ENCODE data around the gene DPY19L1.
"Not testable (repeated sequence)": the region's sequence is repeated elsewhere in the genome, so short reads cannot be mapped to it uniquely, and the experiment has no call there.

Gene DPY19L1

GRCh38 chr7:34906266-34906850 is 130.9 kb downstream of the DPY19L1 start:
- not testable (repeated sequence) for H3K36me3 ChIP-seq (ENCODE audit: control insufficient read depth in 1 of 2, insufficient read depth in 2 of 2, low read depth in 1 of 2, low read length in 2 of 2); DNase-seq; H3K79me1 ChIP-seq (replicated peaks; ENCODE audit: low read length, poor library complexity, severe bottlenecking); H2BK12ac ChIP-seq (ENCODE audit: low read length in 2 of 2); H2BK15ac ChIP-seq (ENCODE audit: low read depth, poor library complexity, severe bottlenecking); H3K4me2 ChIP-seq (ENCODE audit: low read length, poor library complexity, severe bottlenecking); H4K8ac ChIP-seq (ENCODE audit: low read length); H2AK5ac ChIP-seq (ENCODE audit: low read length, severe bottlenecking); H3K4me1 ChIP-seq (ENCODE audit: control insufficient read depth, insufficient read depth, low read depth, low read length); H3K4me3 ChIP-seq (ENCODE audit: insufficient read depth in 1 of 2, low read depth in 1 of 2, low read length in 2 of 2); H3K9ac ChIP-seq (ENCODE audit: low read length); H3K4ac ChIP-seq (ENCODE audit: low read depth in 1 of 2, low read length in 2 of 2); H2BK120ac ChIP-seq (ENCODE audit: low read depth, low read length); H3K9me3 ChIP-seq (ENCODE audit: control insufficient read depth, low read length); H3K18ac ChIP-seq (ENCODE audit: low read depth in 1 of 2, low read length in 2 of 2); H3K27ac ChIP-seq (ENCODE audit: low read length, poor library complexity, severe bottlenecking); H2BK5ac ChIP-seq (ENCODE audit: low read depth, low read length, poor library complexity, severe bottlenecking); H4K91ac ChIP-seq (ENCODE audit: low read length); H2AFZ ChIP-seq (ENCODE audit: low read depth, low read length); H3K14ac ChIP-seq (ENCODE audit: low read length in 2 of 2); H3K23ac ChIP-seq (ENCODE audit: low read length in 2 of 2); H3K27me3 ChIP-seq (ENCODE audit: control insufficient read depth in 1 of 2, insufficient read depth in 1 of 2, low read length in 2 of 2)
- whole genome bisulfite sequencing = 44% methylated on average over 29 of the region's 30 CpGs

GRCh38 chr7:34904987-34905386 is 132.3 kb downstream of the DPY19L1 start:
- Histone ChIP-seq H4K91ac (ENCODE audit: low read length) (no peak overlapping the region), H3K9ac (ENCODE audit: low read length) (no peak overlapping the region), H3K4me3 (ENCODE audit: insufficient read depth in 1 of 2, low read depth in 1 of 2, low read length in 2 of 2) (no peak overlapping the region), H3K18ac (ENCODE audit: low read depth in 1 of 2, low read length in 2 of 2) (peak overlapping the region in 1 of 2 experiments; percentile 48), H3K14ac (ENCODE audit: low read length in 2 of 2) (no peak overlapping the region), H3K23ac (ENCODE audit: low read length in 2 of 2) (no peak overlapping the region), H4K8ac (ENCODE audit: low read length) (no peak overlapping the region), H3K4me2 (ENCODE audit: low read length, poor library complexity, severe bottlenecking) (no peak overlapping the region), H3K27me3 (ENCODE audit: control insufficient read depth in 1 of 2, insufficient read depth in 1 of 2, low read length in 2 of 2) (peaks cover 0 to 8% of the 10 kb centered on the region in 2 experiments), H2AFZ (ENCODE audit: low read depth, low read length) (no peak overlapping the region), H2AK5ac (ENCODE audit: low read length, severe bottlenecking) (no peak overlapping the region), H2BK120ac (ENCODE audit: low read depth, low read length) (no peak overlapping the region), H3K79me1 (replicated peaks; ENCODE audit: low read length, poor library complexity, severe bottlenecking) (no peaks in the 10 kb centered on the region), H2BK12ac (ENCODE audit: low read length in 2 of 2) (no peak overlapping the region), H2BK5ac (ENCODE audit: low read depth, low read length, poor library complexity, severe bottlenecking) (no peak overlapping the region), H3K4me1 (ENCODE audit: control insufficient read depth, insufficient read depth, low read depth, low read length) (no peaks in the 10 kb centered on the region), H2BK15ac (ENCODE audit: low read depth, poor library complexity, severe bottlenecking) (no peak overlapping the region), H3K9me3 (ENCODE audit: control insufficient read depth, low read length) (peaks cover 4% of the 10 kb centered on the region), H3K36me3 (ENCODE audit: control insufficient read depth in 1 of 2, insufficient read depth in 2 of 2, low read depth in 1 of 2, low read length in 2 of 2) (no peaks in the 10 kb centered on the region), H3K4ac (ENCODE audit: low read depth in 1 of 2, low read length in 2 of 2) (no peak overlapping the region), H3K27ac (ENCODE audit: low read length, poor library complexity, severe bottlenecking) (no peak overlapping the region)
- WGBS = 87% methylated on average over 3 of the region's 4 CpGs
- DNase-seq = no peak

GRCh38 chr7:34903921-34904320 is 133.4 kb downstream of the DPY19L1 start:
- DNase-seq; H3K79me1 ChIP-seq (replicated peaks; ENCODE audit: low read length, poor library complexity, severe bottlenecking); H3K4me1 ChIP-seq (ENCODE audit: control insufficient read depth, insufficient read depth, low read depth, low read length); H4K8ac ChIP-seq (ENCODE audit: low read length); H3K4me3 ChIP-seq (ENCODE audit: insufficient read depth in 1 of 2, low read depth in 1 of 2, low read length in 2 of 2); H3K23ac ChIP-seq (ENCODE audit: low read length in 2 of 2); H3K18ac ChIP-seq (ENCODE audit: low read depth in 1 of 2, low read length in 2 of 2); H3K14ac ChIP-seq (ENCODE audit: low read length in 2 of 2); H4K91ac ChIP-seq (ENCODE audit: low read length); H2AFZ ChIP-seq (ENCODE audit: low read depth, low read length); H3K36me3 ChIP-seq (ENCODE audit: control insufficient read depth in 1 of 2, insufficient read depth in 2 of 2, low read depth in 1 of 2, low read length in 2 of 2); H2BK5ac ChIP-seq (ENCODE audit: low read depth, low read length, poor library complexity, severe bottlenecking); H3K27ac ChIP-seq (ENCODE audit: low read length, poor library complexity, severe bottlenecking); H3K9me3 ChIP-seq (ENCODE audit: control insufficient read depth, low read length); H2BK120ac ChIP-seq (ENCODE audit: low read depth, low read length); H3K4me2 ChIP-seq (ENCODE audit: low read length, poor library complexity, severe bottlenecking); H3K4ac ChIP-seq (ENCODE audit: low read depth in 1 of 2, low read length in 2 of 2); H3K9ac ChIP-seq (ENCODE audit: low read length); H2BK15ac ChIP-seq (ENCODE audit: low read depth, poor library complexity, severe bottlenecking); H2AK5ac ChIP-seq (ENCODE audit: low read length, severe bottlenecking); H2BK12ac ChIP-seq (ENCODE audit: low read length in 2 of 2): not testable (repeated sequence)
- H3K27me3 ChIP-seq (ENCODE audit: control insufficient read depth in 1 of 2, insufficient read depth in 1 of 2, low read length in 2 of 2) = peaks cover 0 to 12% of the 10 kb centered on the region in 2 experiments
- WGBS = no CpG with 5 or more reads among the region's 2 CpGs

GRCh38 chr7:34902182-34902581 is 135.1 kb downstream of the DPY19L1 start:
- Histone ChIP-seq H3K79me1 (replicated peaks; ENCODE audit: low read length, poor library complexity, severe bottlenecking) (no peaks in the 10 kb centered on the region), H3K4me3 (ENCODE audit: insufficient read depth in 1 of 2, low read depth in 1 of 2, low read length in 2 of 2) (no peak overlapping the region), H3K18ac (ENCODE audit: low read depth in 1 of 2, low read length in 2 of 2) (no peak overlapping the region), H2BK15ac (ENCODE audit: low read depth, poor library complexity, severe bottlenecking) (no peak overlapping the region), H3K27me3 (ENCODE audit: control insufficient read depth in 1 of 2, insufficient read depth in 1 of 2, low read length in 2 of 2) (peaks cover 0 to 21% of the 10 kb centered on the region in 2 experiments), H2BK5ac (ENCODE audit: low read depth, low read length, poor library complexity, severe bottlenecking) (no peak overlapping the region), H3K4me2 (ENCODE audit: low read length, poor library complexity, severe bottlenecking) (no peak overlapping the region), H2BK120ac (ENCODE audit: low read depth, low read length) (no peak overlapping the region), H2BK12ac (ENCODE audit: low read length in 2 of 2) (no peak overlapping the region), H3K14ac (ENCODE audit: low read length in 2 of 2) (no peak overlapping the region), H3K4ac (ENCODE audit: low read depth in 1 of 2, low read length in 2 of 2) (no peak overlapping the region), H4K8ac (ENCODE audit: low read length) (no peak overlapping the region), H3K36me3 (ENCODE audit: control insufficient read depth in 1 of 2, insufficient read depth in 2 of 2, low read depth in 1 of 2, low read length in 2 of 2) (no peaks in the 10 kb centered on the region), H3K9me3 (ENCODE audit: control insufficient read depth, low read length) (peaks cover 4% of the 10 kb centered on the region), H2AK5ac (ENCODE audit: low read length, severe bottlenecking) (no peak overlapping the region), H3K23ac (ENCODE audit: low read length in 2 of 2) (no peak overlapping the region), H4K91ac (ENCODE audit: low read length) (no peak overlapping the region), H3K4me1 (ENCODE audit: control insufficient read depth, insufficient read depth, low read depth, low read length) (no peaks in the 10 kb centered on the region), H2AFZ (ENCODE audit: low read depth, low read length) (no peak overlapping the region), H3K9ac (ENCODE audit: low read length) (no peak overlapping the region), H3K27ac (ENCODE audit: low read length, poor library complexity, severe bottlenecking) (no peak overlapping the region)
- WGBS = 81% methylated on average over 5 of the region's 6 CpGs
- no peak for DNase-seq

All from mesenchymal stem cell (in vitro differentiated cells and primary cell).